Activated naive CD8-positive, alpha-beta T cell treated with anti-CD3 and anti-CD28 coated beads, Interleukin-2, amount 50 U/mL, for 16 hours (primary cell): Measurements from ENCODE around the gene TRIM14.
"Not testable (repeated sequence)": the region's sequence is repeated elsewhere in the genome, so short reads cannot be mapped to it uniquely, and the experiment has no call there.

Source experiments
- DNase-seq: peaks from one replicate; pipeline ENCODE4 v3.0.0-alpha.2; 2020; ENCODE audit warnings: low read depth, low spot score

TRIM14 gene

DNA sequence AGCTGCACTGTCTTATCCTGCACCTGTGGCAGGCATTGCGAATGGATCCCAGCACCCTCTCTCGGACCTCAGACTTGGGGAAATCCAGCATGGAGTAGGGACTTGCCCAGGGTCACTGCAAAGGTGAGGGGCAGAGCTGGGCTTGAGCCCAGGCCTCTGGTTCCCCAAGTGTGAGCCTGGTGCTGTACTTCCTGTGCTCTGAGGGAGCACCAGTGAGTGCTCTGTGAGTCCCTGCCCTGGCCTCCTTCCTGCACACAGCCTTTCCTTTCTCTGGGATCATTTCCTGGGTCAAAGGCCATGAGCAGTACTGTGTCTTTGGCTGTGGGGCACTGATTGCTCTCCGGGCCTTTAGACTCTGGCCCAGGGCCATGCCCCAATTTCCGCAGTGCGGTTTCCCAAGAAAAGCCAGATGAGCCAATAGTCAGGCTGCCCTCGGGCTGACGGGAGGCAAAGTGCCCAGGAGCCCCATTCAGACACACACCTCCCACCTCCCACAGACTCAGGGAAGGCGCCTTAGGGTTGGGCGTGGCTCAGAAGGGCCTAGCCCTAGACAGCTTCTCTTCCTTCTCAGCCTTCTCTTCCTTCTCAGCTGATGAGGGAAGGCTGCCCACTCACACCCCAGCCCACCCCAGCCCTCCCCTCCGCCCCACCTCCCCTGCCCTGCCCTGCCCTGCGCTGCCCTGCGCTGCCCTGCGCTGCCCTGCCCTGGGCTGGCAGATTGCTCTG lies 23.3 kb upstream of the TRIM14 start:
- no peak for DNase-seq

DNA sequence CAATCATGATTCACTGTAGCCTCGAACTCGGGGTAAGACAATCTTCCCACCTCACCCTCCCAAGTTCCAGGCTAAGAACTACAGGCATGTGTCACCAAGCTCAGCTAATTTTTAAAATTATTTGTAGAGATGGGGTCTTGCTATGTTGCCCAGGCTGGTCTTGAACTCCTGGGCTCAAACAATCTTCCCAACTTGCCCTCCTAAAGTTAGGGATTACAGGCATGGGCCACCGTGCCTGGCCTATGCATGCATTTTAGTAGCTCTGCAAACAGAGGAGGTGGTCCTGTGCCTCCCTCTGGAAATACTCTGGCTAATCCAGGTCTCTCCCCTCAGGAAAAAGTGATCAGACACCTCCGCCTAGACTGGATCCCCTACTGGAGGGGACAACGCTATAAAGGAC lies 21.5 kb upstream of the TRIM14 start:
- DNase-seq, result no peak

DNA sequence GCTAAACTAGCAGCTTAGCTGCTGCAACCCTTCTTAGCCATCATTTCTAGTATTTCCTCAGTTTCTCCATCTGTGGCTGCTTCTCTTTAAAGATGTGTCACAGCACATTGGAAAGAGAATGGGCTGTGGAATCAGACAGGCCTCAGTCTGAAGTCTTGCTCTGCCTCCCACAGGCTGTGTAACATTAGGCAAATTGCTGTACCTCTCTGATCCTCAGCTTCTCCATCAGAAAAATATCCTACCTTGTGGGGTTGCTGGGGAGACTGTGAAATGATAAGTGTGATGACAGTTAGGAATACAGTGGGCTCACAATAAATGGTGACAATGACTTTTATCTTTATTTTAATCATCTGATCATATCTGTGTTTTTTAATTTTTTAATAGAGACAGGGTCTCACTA lies 17.5 kb upstream of the TRIM14 start:
- DNase-seq, result no peak

DNA sequence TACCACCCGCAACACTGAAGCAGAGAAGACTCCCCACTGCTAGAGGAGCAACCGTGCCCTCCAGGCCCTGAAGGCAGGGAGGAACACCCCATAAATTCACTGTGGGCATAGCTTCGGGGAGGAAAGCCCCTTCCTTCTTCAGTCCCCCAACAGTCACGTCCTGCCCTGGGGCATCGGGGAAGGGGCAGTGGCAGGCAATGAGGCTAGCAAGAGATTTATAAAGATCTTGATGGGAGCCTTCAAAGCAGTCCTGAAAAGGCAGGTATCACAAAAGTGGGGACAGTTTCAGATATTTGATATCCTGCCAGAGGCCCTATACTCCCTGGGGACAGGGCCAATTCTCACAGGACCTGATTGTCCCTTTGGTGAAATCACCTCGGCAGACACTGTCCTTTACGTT lies 16.9 kb upstream of the TRIM14 start:
- no peak for DNase-seq

DNA sequence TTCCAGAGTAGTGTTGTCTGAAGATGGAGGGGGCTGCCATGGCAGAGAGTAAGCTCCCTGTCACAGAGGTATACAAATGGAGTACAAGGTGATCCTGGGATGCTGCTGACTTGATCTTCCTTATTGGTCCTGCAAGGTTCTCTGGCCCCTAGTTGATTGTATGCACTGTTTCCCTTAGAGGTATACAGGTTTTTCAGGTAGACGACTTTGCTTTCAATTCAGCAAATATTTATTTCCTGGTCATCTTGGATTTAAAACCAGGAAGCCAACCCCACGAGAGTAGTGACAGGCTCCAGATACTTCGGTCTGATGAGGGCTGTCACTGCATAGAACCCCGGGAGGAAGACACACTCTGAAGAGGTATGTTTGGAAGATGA lies 16.5 kb upstream of the TRIM14 start:
- no peak for DNase-seq

DNA sequence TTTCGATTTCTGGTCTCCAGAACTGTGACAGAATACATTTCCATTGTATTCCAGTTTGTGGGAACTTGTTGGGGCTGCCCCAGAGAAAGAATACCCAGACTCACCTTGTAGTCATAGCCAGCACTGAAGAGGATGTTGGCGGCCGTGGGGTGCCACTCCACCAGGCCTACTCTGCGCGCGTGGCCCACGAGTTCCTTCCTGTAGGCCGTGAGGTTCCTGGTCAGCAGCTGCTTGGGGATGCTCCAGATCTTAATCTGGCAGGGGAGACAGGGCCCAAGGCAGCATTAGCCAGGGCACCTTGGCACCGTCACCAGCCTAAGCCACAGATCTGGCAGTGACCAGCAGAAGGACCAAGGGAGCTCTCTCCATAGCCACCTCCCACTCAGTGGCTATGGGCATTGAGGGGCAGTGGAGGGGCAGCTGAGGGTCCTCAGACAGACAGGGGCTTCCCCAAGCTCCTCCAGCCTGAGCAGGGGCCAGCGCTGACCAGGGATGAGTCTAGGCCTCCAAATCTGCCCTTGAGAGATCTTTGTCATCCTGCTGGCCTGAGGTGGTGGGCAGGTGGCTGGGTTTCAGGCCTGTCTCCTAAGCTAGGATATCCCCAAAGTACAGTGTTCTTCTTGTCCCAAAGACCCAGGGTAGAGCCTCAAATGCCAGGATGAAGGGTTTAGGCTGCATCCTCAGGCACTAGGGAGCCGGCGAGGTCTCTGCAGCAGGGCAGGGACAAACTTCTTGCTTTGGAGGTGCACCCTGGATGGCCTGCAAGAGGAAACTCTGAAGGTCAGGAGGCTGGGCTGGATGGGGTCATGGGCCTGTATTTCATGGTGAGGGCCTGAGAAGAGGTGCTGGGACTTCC lies 15.9 kb upstream of the TRIM14 start:
- DNase-seq, result no peak

DNA sequence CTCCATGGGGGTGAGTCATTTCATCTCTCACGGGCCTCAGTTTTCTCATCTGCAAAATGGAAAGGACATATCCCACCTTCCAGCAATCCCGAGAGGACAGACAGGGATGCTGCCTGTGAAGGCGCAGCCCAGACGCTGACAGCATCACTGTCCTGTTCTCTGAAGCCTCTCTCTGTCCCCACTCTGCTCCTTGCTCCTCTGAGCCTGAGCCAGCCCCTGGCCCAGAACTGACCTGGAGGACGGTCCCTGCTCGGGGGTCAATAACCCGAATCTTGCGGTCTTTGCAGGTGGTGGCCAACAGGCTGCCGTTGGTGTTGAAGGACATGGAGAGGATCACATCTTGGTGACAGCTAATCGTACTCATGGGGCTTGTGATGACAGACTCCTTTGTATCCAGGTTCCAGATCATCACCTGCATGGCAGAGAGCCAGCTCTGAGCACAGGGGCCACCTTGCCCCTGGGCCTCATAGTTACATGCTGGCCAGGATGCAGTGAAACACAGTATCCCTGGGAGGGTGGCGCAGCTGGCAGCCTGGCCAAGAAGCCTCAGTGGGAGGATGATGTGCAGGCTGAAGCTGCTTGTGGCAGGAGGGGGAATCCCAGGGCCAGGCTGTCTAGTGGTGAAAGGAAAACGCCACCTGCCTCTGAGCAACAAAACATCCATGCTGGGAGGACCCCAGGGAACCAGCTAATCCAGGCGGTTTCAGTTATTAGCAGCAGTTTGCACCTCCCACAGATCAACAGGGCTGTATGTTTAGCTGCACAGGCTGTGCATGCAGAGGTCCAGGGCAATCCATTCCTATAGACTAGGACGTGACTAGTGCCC lies 14.0 kb upstream of the TRIM14 start:
- DNase-seq, result no peak

DNA sequence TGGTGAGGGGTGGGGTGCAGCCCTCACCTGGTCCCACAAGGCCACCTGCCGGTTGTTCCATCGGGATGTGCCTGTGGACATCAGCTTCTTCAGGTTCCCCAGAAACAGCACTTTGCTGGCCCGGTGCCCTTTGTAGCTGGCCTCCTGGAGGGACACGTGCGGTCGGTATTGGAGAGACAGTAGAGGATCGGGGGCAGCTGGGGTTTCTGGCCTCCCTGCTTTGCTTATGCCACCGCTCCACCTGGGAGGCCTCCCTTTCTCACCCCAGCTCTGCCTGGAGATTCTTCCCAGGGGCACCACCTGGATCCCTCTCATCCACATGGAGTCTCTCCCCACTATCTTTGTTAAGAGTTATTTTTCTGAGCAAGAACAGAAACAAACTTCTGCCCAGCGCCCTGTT lies 13.1 kb upstream of the TRIM14 start:
- DNase-seq, result no peak

DNA sequence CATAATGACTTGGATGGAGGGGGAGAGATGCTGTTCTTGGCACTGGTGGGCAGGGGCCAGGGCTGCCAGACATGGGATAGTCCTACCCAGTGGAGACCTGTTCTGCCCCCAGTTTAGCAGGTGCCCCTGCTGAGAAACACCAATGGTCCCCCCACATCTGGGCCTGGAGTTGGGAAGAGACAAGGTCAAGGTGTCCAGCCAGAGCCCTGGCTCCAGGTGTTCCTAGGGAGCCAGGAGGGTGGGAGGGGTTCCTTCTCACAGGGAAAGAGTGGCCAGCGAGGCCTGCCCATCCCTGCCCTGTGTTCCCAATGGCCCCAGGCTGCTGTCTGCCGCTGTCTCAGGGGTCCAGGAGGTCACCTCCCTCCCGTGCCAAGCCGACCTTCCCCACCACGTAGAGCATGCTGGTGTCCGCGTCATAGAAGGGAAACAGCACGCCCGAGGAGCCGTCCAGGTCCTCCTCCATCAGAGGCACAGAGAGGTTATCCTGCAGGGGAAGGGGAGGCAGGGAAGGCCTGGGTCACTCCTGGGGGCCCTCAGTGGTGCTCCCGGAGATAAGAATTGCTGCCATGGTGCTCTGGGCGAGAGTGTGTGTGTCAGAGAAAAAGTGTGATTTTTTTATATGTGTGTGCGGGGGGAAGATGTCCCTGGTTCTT lies 11.7 kb upstream of the TRIM14 start:
- DNase-seq, result no peak

DNA sequence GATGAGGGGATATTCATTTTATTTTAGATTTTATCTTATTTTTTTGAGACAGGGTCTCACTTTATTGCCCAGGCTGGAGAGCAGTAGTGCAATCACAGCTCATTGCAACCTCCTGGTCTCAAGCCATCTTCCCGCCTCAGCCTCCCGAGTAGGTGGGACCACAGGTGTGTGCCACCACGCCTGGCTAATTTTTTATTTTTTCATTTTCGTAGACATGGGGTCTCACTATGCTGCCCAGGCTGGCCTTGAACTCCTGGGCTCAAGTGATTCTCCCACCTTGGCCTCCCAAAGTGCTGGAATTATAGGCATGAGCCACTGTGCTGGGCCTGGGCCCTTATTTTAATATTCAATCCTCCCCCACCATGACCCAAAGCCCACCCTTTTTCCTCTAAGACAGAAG lies 11.0 kb upstream of the TRIM14 start:
- not testable (repeated sequence) for DNase-seq

DNA sequence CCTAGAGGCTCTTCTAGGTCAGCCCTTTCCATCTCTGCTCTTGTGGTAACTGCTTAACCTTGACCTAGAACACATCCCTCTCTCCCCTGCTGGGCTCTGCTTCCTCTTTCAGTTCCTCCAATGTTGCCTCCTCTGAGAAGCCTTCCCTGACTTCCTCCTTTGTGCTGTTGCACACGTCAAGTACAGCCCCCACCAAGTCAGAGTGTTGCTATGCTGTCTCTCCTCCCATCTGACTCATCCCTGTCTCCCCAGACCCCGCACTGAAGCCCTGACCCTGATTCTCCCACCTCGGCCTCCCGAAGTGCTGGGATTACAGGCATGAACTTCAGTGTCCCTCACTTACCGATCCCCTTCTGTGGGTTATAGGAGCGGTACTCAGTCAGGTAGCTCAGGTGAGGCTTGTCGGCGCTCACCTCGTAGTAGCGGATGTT lies 10.4 kb upstream of the TRIM14 start:
- no peak for DNase-seq

DNA sequence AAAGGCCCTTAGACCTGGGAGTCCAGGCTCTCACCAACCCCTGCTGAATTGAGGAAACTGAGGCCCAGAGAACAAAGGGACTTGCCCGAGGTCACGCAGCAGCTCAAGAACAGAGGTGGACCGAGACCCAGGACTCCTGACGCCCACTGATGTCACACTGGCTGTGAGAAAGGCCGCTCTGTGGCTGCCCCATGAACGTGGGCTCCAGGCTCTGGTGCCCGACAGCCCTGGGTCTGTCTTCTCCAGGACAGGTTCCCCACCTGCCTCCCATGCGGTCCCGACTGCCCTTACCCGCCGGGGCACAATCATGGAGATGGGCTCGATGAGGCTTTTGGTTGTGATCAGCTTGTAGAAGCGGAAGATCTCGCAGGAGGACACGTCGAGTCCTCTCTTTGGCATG lies 9.3 kb upstream of the TRIM14 start:
- no peak for DNase-seq

DNA sequence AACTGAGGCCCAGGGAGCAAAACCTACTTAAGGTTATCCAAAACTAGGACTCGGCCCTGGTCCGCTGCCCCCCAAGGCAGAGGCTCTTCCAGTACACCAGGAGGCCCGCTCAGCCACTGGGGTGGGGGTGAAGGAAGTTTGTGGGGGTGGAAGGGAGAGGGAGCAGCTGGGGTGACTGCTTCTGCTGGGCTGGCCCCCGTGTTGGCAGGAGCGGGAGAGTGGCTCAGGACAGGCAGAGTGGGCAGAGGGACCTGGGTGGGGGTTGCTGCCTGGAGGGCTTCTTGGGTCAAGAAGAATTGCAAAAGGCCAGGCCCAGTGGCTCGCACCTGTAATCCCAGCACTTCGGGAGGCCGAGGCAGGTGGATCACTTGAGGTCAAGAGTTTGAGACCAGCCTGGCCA lies 8.2 kb upstream of the TRIM14 start:
- DNase-seq, result no peak

DNA sequence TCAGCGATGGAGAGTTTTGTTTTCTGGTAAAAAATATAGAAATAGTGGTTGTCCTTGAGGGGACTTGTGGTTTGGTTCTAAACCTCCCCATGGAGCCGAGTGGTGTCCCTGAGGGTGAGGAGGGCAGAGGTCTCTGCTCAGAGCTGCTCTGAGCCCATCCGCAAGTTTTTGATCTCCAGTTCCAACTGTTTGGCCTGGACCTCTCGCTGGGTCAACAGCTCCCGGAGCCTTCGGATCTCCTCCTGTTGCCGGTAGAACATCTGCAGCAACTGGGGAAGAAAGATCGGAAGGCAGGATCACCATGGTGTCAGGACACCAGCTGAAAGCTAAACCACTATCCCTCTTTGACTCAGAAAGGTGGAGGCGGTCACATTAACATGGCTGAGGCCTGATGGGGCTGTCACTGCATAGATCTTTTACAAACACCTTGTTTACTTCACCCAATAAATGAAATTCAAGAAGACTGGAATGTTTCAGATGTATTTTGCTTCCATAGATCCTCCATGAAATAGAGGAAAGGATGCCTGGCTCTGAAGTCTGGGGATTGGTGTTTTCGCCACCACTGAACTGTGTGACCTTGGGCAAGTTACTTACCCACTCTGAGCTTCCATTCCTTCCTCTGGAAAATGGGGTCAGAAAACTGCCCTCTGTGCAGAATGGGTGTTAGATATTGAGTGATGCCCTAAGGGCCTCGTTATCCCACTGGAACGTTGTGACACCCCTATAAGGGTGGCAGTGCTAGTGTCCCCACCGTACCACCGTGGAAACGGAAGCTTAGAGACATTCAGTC lies 5.8 kb upstream of the TRIM14 start:
- no peak for DNase-seq

DNA sequence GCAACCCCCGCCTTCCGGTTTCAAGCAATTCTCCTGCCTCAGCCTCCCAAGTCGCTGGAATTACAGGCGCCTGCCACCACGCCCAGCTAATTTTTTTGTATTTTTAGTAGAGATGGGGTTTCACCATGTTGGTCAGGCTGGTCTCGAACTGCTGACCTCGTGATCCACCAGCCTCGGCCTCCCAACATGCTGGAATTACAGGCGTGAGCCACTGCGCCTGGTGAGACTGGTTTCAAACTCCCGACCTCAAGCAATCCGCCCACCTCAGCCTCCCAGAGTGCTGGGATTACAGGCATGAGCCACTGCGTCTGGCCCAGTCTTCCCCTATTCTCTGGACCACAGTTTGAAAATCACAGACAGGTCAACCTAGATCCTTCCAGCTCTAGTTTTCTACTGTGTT lies 5.1 kb upstream of the TRIM14 start:
- DNase-seq, result not testable (repeated sequence)

DNA sequence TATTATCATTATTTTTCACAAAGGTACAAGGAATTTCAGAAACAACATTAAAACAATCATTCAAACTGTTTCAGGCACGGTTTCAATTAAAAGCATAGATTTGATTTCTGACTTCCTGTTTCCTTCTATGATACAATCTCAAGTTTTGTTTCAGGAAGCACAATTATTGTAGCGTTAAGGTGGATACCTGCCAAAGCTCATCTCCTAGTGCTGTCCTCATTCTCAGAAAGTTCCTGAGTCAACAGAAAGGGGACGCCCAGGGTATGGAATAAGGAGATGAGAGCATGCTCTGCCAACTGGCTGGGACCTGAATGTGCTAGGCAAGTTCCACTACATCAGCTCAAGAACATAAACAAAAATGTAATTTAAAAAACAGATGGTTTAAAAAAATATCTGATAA lies 2.0 kb upstream of the TRIM14 start:
- DNase-seq, result no peak

DNA sequence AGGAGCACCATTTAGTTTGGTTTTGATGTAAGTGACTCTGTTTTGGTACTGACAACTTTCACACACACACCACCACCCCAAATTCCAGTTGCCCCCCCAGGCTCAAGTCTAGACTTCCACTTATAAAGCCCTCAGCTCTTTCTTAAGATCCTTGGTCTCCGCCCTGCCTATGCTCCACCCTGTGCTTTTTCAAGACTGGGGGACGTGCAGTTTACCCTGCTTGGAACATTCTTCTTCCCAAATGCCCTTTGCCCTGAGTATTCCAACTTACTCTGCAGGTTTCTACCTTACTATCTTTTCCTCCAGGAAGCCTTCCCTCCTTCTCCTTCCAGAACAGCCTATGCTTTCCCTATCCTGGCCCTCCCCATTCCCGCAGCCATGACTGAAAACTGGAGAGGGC lies 1.5 kb upstream of the TRIM14 start:
- no peak for DNase-seq

DNA sequence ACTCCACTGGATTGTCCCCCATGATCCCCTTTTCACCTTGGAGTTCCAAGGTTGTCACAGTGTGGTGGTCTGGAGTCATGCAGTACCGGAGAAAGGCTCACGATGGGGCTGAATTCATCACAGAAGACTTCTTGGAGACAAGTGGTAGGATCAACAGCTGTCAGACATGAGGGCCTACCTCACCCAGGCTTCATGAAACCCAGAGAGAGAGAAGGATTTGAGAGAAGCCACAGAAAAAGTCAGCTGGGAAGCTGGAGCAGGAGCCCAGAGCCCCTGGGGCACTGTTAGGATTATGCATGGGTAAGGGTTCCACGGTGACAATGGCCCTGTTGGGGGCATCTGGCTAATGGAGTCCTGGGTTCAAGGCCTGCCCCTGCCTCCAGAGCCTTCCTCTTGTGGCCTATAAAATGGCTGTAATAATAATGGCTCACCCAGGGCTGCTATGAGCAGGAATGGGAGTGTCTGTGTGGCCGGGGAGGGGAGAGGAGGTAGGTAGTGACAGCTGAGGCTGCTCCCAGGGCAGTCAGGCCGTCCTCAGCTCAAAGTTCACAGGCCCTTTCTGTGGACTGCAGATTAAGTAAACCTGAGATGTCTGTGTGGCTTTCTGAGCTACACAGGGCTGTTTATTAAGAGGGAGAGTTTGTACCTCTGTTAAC lies 910 bp downstream of the TRIM14 start:
- DNase-seq, result no peak

DNA sequence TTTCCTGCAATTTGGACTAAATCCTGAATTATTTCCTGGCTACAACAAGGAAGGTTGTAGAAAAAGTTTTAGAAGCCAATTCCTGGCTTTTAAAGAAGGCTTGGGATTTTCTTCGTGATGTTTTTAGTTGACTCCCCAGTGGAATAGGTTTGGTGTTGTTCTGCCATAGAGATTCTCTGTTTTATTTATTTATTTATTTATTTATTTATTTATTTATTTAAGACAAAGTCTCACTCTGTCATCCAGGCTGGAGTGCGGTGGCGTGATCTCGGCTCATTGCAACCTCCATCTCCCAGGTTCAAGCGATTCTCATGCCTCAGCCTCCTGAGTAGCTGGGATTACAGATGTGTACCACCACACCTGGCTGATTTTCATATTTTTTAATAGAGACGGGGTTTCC lies 1.9 kb downstream of the TRIM14 start:
- not testable (repeated sequence) for DNase-seq

DNA sequence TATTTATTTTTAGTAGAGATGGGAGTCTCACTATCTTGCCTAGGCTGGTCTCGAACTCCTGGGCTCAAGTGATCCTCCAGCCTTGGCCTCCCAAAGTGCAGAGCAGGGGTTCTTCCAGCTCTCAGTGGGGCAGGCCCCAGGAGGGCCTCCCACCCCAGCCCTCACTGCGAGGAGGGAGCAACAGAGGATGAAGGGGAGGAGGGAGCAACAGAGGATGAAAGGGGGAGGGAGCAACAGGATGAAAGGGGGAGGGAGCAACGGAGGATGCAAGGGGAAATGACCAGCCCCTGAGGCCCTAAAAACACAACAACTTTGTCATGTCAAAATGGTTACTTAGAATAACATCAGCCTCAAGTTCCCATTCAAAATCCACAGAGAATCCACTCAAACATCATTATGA lies 10.0 kb downstream of the TRIM14 start:
- no peak for DNase-seq
